Raji (cell line): ENCODE results near the gene MPHOSPH6.

Experiments used
- POLR2A ChIP-seq: IDR thresholded peaks from 2 replicates; pipeline ENCODE4 v1.6.1; 2011; ENCODE audit warnings: low read depth, low read length, control low read depth; ENCODE audit not compliant: insufficient read depth

The MPHOSPH6 gene

GRCh38 chr16:82138478-82139285 is 31.3 kb downstream of the MPHOSPH6 start:
- no peak for TF ChIP-seq POLR2A

DNA sequence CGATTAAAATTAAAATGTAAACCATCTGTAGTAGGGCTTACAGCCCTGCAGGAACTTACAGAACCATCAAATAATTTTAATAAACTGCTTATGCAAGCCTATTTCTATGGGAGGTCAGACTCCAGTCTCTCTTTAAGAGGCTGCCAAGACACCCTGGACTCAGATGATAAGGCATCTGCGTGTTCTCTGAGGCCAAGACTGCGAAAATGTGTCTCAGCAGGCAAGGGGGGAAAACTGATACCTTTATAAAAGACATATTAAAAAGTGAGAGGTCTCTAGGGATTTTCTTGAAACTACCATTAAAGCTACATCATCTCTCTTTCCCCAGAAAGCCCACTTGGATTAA is 32.2 kb downstream of the MPHOSPH6 start:
- no peak for TF ChIP-seq POLR2A

GRCh38 chr16:82136956-82137821 is 32.8 kb downstream of the MPHOSPH6 start:
- TF ChIP-seq POLR2A: no peak

GRCh38 chr16:82135844-82136243 is 34.2 kb downstream of the MPHOSPH6 start:
- TF ChIP-seq POLR2A: no peak

DNA sequence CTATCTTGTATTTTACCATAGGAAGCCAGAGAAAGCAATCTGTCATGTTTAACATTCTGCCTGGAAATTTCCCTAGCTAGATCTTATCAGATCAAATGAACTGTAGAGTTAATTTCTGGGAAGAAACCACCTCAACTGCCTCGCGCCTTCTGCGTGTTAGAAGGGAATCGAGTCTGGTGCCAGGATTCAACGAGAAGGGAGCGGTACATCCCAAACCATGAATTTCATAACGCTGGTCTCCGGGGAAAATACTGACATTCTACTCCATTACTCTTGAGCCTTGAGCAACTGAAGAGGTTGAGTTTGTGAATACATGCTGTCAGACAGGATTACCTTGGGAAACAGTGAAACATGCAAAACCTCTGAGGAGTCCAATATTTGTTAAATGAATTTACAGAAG is 35.2 kb downstream of the MPHOSPH6 start:
- no peak for TF ChIP-seq POLR2A

DNA sequence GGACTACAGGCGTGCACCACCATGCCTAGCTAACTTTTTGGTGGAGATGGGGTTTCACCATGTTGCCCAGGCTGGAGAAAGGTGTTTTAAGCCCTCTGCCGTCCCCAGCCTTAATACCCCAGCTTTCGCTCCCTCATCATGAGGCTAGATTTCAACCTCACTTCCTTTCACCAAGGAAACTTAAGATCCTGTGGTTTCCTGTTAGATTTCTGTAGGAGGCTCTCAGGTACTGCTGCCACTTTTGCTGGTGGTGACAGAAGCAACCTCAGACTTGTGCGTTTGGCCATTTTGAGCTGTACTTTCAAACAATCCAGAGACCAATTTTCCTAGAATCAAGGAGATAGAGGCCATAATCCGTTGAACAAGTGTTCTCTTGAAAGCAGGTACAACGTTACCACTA is 36.2 kb downstream of the MPHOSPH6 start:
- no peak for TF ChIP-seq POLR2A

GRCh38 chr16:82129881-82130280 is 40.1 kb downstream of the MPHOSPH6 start:
- TF ChIP-seq POLR2A: no peak

- no peak for TF ChIP-seq POLR2A
These were observed 45.4 kb downstream of the MPHOSPH6 start for GRCh38 chr16:82124651-82125050.

DNA sequence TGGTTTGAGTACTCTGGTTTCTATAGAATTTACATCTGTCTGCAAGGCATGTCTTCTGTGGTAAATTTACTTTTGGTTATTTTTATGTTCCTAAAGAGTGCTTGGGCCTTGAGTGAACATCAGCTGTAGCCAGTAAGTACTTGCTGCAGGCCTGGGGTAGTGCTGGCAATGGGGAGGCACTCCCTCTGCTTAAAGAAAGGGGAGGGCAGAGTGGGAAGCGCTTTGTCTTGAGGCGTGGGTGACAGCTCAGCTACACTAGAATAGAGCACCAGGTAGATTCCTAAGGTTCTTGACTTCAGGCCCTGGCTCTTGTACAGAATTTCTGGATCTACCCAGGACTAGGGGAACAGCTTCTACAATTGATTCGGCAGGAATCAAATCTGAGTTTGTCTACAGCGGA is 50.6 kb downstream of the MPHOSPH6 start:
- TF ChIP-seq POLR2A: no peak

- no peak for TF ChIP-seq POLR2A
These were observed 51.3 kb downstream of the MPHOSPH6 start for GRCh38 chr16:82118749-82119148.

DNA sequence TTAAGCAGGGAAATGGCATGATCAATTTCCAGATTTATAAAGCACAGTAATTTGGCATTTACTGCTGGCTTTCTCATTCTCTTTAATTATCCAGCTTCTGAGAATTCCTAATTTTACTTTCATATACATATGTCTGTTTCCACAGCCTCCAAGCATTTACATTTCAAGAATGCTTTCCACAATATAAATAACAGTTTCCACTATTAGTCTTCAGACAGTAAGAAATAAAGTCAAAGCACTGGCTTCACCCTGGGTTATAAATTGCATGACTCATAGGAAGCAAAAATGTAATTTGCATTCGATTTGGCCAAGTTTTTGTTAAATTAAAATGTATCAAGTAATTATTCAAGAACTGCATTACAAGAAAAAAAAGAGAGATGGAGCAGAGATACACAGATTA is 53.5 kb downstream of the MPHOSPH6 start:
- no peak for TF ChIP-seq POLR2A

GRCh38 chr16:82113741-82114140 is 56.3 kb downstream of the MPHOSPH6 start:
- TF ChIP-seq POLR2A: no peak

DNA sequence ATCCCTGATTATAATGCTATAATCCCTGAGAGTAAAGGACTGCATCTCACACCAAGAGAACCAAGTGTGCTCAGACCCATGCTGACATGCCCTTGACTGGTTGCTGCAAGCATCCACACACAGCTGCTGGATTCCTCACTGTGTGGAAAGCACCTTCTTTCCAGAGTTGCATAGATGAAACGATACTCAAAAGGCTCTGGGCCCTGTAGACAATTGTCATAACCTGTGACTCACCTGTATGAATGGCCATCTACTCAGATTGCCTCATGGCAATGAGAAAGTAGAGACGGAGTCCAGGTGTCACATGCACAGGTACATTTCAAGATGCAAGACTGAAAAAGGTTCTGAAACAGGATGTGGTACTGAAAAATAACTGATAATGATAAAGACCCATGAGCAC is 58.1 kb downstream of the MPHOSPH6 start:
- TF ChIP-seq POLR2A: no peak

DNA sequence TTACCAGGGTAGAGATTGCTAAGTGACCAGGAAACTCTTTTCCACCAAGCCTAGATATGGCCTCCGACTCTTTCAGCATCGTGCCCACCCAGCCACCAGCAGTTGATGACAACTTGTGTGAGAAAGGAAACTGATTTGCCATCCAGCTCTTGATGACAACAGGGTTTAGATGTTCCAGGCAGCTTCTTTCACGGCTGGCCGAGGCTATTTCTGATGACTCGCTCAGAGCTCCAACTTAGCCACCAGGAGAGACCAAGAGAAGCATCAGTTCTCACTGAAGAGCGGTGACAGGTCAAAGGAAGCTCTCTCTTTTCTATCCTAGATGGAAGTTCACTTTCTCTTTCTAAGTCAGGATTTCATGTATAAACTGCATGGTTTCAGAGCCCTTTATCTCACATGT is 61.2 kb downstream of the MPHOSPH6 start:
- TF ChIP-seq POLR2A: no peak

GRCh38 chr16:82108100-82108499 is 61.9 kb downstream of the MPHOSPH6 start:
- TF ChIP-seq POLR2A: no peak

- no peak for TF ChIP-seq POLR2A
These were observed 64.9 kb downstream of the MPHOSPH6 start for GRCh38 chr16:82105107-82105506.
